ENCODE data around the gene DGKQ. TPM values are rescaled to one million over a fixed set of nuclear protein-coding genes. Genes with fewer than 3 reads are reported as not detected.

The DGKQ gene
- total RNA-seq, 2 experiments from 2014 or later = 17.6 to 19.2 TPM

- intact Hi-C loops (cut with DNase I, micrococcal nuclease) = no loop called here
- DNase-seq = peak in 2 of 14 experiments; percentile 13 to 27
These were observed 23.0 kb downstream of the DGKQ start for GRCh38 chr4:950136-951020.

GRCh38 chr4:949656-950055 lies 23.7 kb downstream of the DGKQ start:
- no peak for TF ChIP-seq CTCF (IDR thresholded peaks at IDR 0.05)
- Histone ChIP-seq H3K36me3 (ENCODE audit: insufficient read depth, low read length) (peaks cover 5% of the 10 kb centered on the region), H3K4me1 (ENCODE audit: insufficient read depth, low read length) (peaks cover 5% of the 10 kb centered on the region), H3K4me3 (ENCODE audit: low read length) (no peak overlapping the region), H3K27me3 (ENCODE audit: control insufficient read depth in 1 of 2, insufficient read depth in 2 of 2, low read length in 2 of 2) (no peaks in the 10 kb centered on the region), H3K9me3 (ENCODE audit: control insufficient read depth in 1 of 2, insufficient read depth in 1 of 2, low read length in 2 of 2) (no peaks in the 10 kb centered on the region), H3K27ac (ENCODE audit: low read depth in 1 of 2, low read length in 2 of 2) (no peak overlapping the region)
- Mint-ChIP-seq H3K9me3 (no peaks in the 10 kb centered on the region), H3K4me3 (no peak overlapping the region), H3K36me3 (ENCODE audit: low read depth) (peaks cover 21% of the 10 kb centered on the region), H3K4me1 (ENCODE audit: low read depth) (no peaks in the 10 kb centered on the region), H3K27me3 (no peaks in the 10 kb centered on the region), H3K27ac (no peak overlapping the region)
- ATAC-seq (ENCODE audit: poor library complexity) (no peak), DNase-seq (no peak)
- CTCF ChIA-PET = no interaction called here
- intact Hi-C loops (cut with DNase I, micrococcal nuclease) = no loop called here
- POLR2A ChIA-PET = no interaction called here

More at GRCh38 chr4:950136-951020, 23.0 kb downstream of the DGKQ start:
- Histone ChIP-seq H3K4me1 (ENCODE audit: insufficient read depth, low read length) (peaks cover 5% of the 10 kb centered on the region), H3K27ac (ENCODE audit: low read depth in 1 of 2, low read length in 2 of 2) (no peak overlapping the region), H3K4me3 (ENCODE audit: low read length) (no peak overlapping the region), H3K27me3 (ENCODE audit: control insufficient read depth in 1 of 2, insufficient read depth in 2 of 2, low read length in 2 of 2) (no peaks in the 10 kb centered on the region), H3K36me3 (ENCODE audit: insufficient read depth, low read length) (peaks cover 5% of the 10 kb centered on the region), H3K9me3 (ENCODE audit: control insufficient read depth in 1 of 2, insufficient read depth in 1 of 2, low read length in 2 of 2) (no peaks in the 10 kb centered on the region)
- no peak for ATAC-seq (ENCODE audit: poor library complexity)
- H3K9me3 Mint-ChIP-seq = no peaks in the 10 kb centered on the region
- H3K27me3 Mint-ChIP-seq = no peaks in the 10 kb centered on the region
- H3K27ac Mint-ChIP-seq = no peak overlapping the region
- H3K36me3 Mint-ChIP-seq (ENCODE audit: low read depth) = peaks cover 24% of the 10 kb centered on the region
- no peaks in the 10 kb centered on the region for H3K4me1 Mint-ChIP-seq (ENCODE audit: low read depth)
- POLR2A ChIA-PET = no interaction called here
- H3K4me3 Mint-ChIP-seq = no peak overlapping the region
- CTCF ChIA-PET = no interaction called here
- TF ChIP-seq CTCF (IDR thresholded peaks at IDR 0.05) = no peak

GRCh38 chr4:948936-949300 lies 24.5 kb downstream of the DGKQ start:
- Mint-ChIP-seq H3K27ac (no peak overlapping the region), H3K36me3 (ENCODE audit: low read depth) (peaks cover 14% of the 10 kb centered on the region), H3K27me3 (no peaks in the 10 kb centered on the region), H3K4me1 (ENCODE audit: low read depth) (no peaks in the 10 kb centered on the region), H3K9me3 (no peaks in the 10 kb centered on the region), H3K4me3 (no peak overlapping the region)
- ChIA-PET POLR2A (no interaction called here), CTCF (no interaction called here)
- no peak for ATAC-seq (ENCODE audit: poor library complexity)
- DNase-seq = no peak
- H3K9me3 ChIP-seq (ENCODE audit: control insufficient read depth in 1 of 2, insufficient read depth in 1 of 2, low read length in 2 of 2) = no peaks in the 10 kb centered on the region
- TF ChIP-seq CTCF (IDR thresholded peaks at IDR 0.05) = no peak
- H3K27me3 ChIP-seq (ENCODE audit: control insufficient read depth in 1 of 2, insufficient read depth in 2 of 2, low read length in 2 of 2) = no peaks in the 10 kb centered on the region
- peaks cover 5% of the 10 kb centered on the region for H3K4me1 ChIP-seq (ENCODE audit: insufficient read depth, low read length)
- H3K36me3 ChIP-seq (ENCODE audit: insufficient read depth, low read length) = peaks cover 5% of the 10 kb centered on the region
- no peak overlapping the region for H3K27ac ChIP-seq (ENCODE audit: low read depth in 1 of 2, low read length in 2 of 2)
- intact Hi-C loops (cut with DNase I, micrococcal nuclease) = no loop called here
- H3K4me3 ChIP-seq (ENCODE audit: low read length) = no peak overlapping the region
